Astrocyte of the spinal cord (primary cell): ENCODE measurements around the gene LAMB4.

ENCODE experiments used
- DNase-seq: peaks from one replicate; pipeline ENCODE4 v3.0.0; 2011; ENCODE audit warnings: low read depth, low spot score
- H3K4me3 ChIP-seq: 2 replicates; pipeline ENCODE4 v1.5.1; 2011; ENCODE audit warnings: low read depth, mild to moderate bottlenecking, low read length, moderate library complexity
- in situ Hi-C: cut with HindIII; loops from 2 replicates; pipeline ENCODE4 v1.10.0; 2017; ENCODE audit warnings: low sequenced_read_pairs
- TF ChIP-seq, protein P1 (sequence below): IDR thresholded peaks from 2 replicates; pipeline ENCODE4 v1.5.1; 2012; ENCODE audit warnings: low read depth, mild to moderate bottlenecking, low read length, inconsistent platforms

LAMB4 gene

DNA sequence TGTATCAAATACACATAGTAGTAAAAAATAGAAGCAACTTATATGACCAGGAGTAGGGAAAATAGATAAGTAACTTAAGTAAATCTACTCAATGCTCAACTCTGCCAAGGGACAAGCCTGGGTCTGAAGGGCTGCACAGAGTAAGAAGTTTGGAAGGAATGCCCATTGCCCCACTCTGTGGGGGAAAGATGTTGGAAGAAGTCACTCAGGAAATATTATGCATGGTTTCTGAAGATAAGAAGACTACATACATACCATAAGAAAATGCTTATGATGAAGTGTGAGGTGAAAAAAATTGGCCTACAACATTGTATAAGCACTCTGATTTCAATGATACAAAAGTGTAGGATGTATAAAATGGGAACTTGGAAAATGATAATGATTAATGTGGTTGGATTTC, 54.0 kb downstream of the LAMB4 start:
- in situ Hi-C loops = no loop called here

GRCh38 chr7:108073305-108074070, 56.7 kb downstream of the LAMB4 start:
- TF ChIP-seq, protein P1, sequence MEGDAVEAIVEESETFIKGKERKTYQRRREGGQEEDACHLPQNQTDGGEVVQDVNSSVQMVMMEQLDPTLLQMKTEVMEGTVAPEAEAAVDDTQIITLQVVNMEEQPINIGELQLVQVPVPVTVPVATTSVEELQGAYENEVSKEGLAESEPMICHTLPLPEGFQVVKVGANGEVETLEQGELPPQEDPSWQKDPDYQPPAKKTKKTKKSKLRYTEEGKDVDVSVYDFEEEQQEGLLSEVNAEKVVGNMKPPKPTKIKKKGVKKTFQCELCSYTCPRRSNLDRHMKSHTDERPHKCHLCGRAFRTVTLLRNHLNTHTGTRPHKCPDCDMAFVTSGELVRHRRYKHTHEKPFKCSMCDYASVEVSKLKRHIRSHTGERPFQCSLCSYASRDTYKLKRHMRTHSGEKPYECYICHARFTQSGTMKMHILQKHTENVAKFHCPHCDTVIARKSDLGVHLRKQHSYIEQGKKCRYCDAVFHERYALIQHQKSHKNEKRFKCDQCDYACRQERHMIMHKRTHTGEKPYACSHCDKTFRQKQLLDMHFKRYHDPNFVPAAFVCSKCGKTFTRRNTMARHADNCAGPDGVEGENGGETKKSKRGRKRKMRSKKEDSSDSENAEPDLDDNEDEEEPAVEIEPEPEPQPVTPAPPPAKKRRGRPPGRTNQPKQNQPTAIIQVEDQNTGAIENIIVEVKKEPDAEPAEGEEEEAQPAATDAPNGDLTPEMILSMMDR = no peak
- DNase-seq = no peak
- H3K4me3 ChIP-seq = no peak overlapping the region
- in situ Hi-C loops = no loop called here

More for the DNA sequence above, 54.0 kb downstream of the LAMB4 start:
- TF ChIP-seq, protein P1 = no peak
- DNase-seq = no peak
- H3K4me3 ChIP-seq = no peak overlapping the region

DNA sequence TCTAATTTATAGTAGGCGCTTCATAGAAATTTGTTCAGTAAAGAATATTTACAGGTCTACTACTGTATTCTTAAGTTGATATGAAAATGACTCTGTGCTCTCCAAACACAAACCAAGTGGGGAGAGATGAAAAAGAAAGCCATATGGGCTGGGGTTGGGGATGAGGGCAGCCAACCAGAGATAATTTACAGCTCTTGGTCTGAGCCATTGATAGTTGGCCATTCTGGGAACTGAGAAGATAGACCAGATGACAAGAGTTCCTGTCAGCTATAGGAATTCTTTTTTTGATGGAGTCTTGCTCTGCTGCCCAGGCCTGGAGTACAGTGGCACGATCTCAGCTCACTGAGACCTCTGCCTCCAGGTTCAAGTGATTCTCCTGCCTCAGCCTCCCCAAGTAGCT, 57.4 kb downstream of the LAMB4 start:
- in situ Hi-C loops = no loop called here
- TF ChIP-seq, protein P1 = no peak
- H3K4me3 ChIP-seq = no peak overlapping the region
- no peak for DNase-seq

DNA sequence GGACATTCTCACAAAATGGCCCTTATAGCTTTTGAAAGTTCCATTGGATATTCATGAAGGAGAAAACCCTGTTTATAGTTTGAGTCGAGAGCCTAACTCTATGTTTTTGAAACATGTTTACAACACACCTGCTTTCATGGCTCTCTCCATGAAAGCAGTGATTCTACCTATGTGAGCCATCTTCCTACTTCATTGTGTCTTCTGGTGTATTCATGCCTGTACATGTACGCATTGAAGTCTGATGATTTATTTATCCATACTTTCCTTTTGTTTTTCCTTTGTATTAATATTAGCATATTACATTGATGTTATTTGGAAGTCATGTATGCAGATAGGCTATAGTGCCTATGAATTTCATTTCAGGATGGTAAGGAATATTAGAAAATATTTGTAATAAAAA, 58.0 kb downstream of the LAMB4 start:
- TF ChIP-seq, protein P1 = no peak
- H3K4me3 ChIP-seq = no peak overlapping the region
- DNase-seq = no peak
- in situ Hi-C loops = no loop called here

- TF ChIP-seq, protein P1 = no peak
- in situ Hi-C loops = no loop called here
- no peak for DNase-seq
- H3K4me3 ChIP-seq = no peak overlapping the region
These were observed 58.6 kb downstream of the LAMB4 start for GRCh38 chr7:108071551-108071950.

GRCh38 chr7:108069646-108070045, 60.5 kb downstream of the LAMB4 start:
- no peak overlapping the region for H3K4me3 ChIP-seq
- in situ Hi-C loops = no loop called here
- no peak for DNase-seq
- TF ChIP-seq, protein P1 = no peak
